Measurements from ENCODE around the gene DBNDD2.
A peak's percentile ranks its signal among the peaks of the same experiment; 100 is the strongest.

The DBNDD2 gene

GRCh38 chr20:45436732-45437485, 28.8 kb downstream of the DBNDD2 start (continued):
- TF ChIP-seq ZNF621 (tag by site-specific recombination; IDR thresholded peaks at IDR 0.05), result no peak
- peak; percentile 92 for TF ChIP-seq KLF7 (tag by site-specific recombination; IDR thresholded peaks at IDR 0.05; ENCODE audit: borderline replicate concordance)
- TF ChIP-seq TCF7L2 (IDR thresholded peaks at IDR 0.05; ENCODE audit: borderline replicate concordance, low read depth, low read length), result no peak
- no peak for TF ChIP-seq ZNF366 (tag by site-specific recombination; conservative IDR thresholded peaks at IDR 0.05)
- no peak for TF ChIP-seq ZNF266 (tag by site-specific recombination; IDR thresholded peaks at IDR 0.05; ENCODE audit: low read depth)
- TF ChIP-seq GFI1B (tag by site-specific recombination; IDR thresholded peaks at IDR 0.05), result no peak
- TF ChIP-seq ZNF521 (tag by site-specific recombination; IDR thresholded peaks at IDR 0.05), result no peak
- peak; percentile 97 for TF ChIP-seq CTCF (tag by site-specific recombination; IDR thresholded peaks at IDR 0.05)
- TF ChIP-seq PBX3 (CRISPR knock-in tag; IDR thresholded peaks at IDR 0.05), result no peak
- no peak for TF ChIP-seq ZNF785 (tag by site-specific recombination; IDR thresholded peaks at IDR 0.05)
- TF ChIP-seq ZNF223 (tag by site-specific recombination; IDR thresholded peaks at IDR 0.05), result no peak
- TF ChIP-seq ZBTB10 (tag by site-specific recombination; IDR thresholded peaks at IDR 0.05), result peak; percentile 54; the same call in 1 of the 2 replicates
- no peak for TF ChIP-seq YY2 (tag by site-specific recombination; IDR thresholded peaks at IDR 0.05)
- TF ChIP-seq ZNF639 (tag by site-specific recombination; IDR thresholded peaks at IDR 0.05), result no peak
- TF ChIP-seq ZNF510 (tag by site-specific recombination; IDR thresholded peaks at IDR 0.05; ENCODE audit: insufficient replicate concordance), result no peak
- TF ChIP-seq RBAK (tag by site-specific recombination; IDR thresholded peaks at IDR 0.05), result no peak
- no peak for TF ChIP-seq ZNF10 (tag by site-specific recombination; IDR thresholded peaks at IDR 0.05)
- no peak for TF ChIP-seq ZNF548 (tag by site-specific recombination; IDR thresholded peaks at IDR 0.05)
- TF ChIP-seq ZNF658 (tag by site-specific recombination; IDR thresholded peaks at IDR 0.05), result no peak
- no peak for TF ChIP-seq ZNF837 (tag by site-specific recombination; IDR thresholded peaks at IDR 0.05)
- no peak for TF ChIP-seq ZNF239 (tag by site-specific recombination; IDR thresholded peaks at IDR 0.05)
- TF ChIP-seq ZBTB6 (tag by site-specific recombination; IDR thresholded peaks at IDR 0.05), result no peak
- no peak for TF ChIP-seq ZNF707 (tag by site-specific recombination; IDR thresholded peaks at IDR 0.05)
- TF ChIP-seq TSHZ1 (tag by site-specific recombination; IDR thresholded peaks at IDR 0.05; ENCODE audit: borderline replicate concordance), result no peak
- no peak for TF ChIP-seq ZNF23 (tag by site-specific recombination; IDR thresholded peaks at IDR 0.05; ENCODE audit: borderline replicate concordance)
- no peak for TF ChIP-seq ZNF473 (tag by site-specific recombination; IDR thresholded peaks at IDR 0.05)
- no peak for TF ChIP-seq MYNN (tag by site-specific recombination; IDR thresholded peaks at IDR 0.05; ENCODE audit: borderline replicate concordance)

Data from HEK293 (cell line).